Raji (cell line): ENCODE data around the gene ATOSB.

Source experiments
- POLR2A ChIP-seq: IDR thresholded peaks from 2 replicates; pipeline ENCODE4 v1.6.1; 2011; ENCODE audit warnings: low read depth, low read length, control low read depth; ENCODE audit not compliant: insufficient read depth

The ATOSB gene, protein sequence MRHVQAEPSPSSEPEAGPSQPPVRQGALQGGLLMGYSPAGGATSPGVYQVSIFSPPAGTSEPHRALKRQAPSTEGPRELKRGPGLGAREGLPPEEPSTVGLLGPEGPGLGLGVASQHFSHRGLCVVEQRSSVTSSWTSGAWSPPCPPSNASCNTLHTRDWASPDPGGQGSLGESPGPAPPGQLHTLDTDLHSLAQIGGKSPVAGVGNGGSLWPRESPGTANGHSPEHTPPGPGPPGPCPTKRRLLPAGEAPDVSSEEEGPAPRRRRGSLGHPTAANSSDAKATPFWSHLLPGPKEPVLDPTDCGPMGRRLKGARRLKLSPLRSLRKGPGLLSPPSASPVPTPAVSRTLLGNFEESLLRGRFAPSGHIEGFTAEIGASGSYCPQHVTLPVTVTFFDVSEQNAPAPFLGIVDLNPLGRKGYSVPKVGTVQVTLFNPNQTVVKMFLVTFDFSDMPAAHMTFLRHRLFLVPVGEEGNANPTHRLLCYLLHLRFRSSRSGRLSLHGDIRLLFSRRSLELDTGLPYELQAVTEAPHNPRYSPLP

GRCh38 chr9:35115680-35116538, at the start of gene ATOSB:
Gene ATOSB (minus strand): TSS chr9:35115862. CDS start chr9:35108274, 7,588 bp downstream.
- peak; percentile 58 for TF ChIP-seq POLR2A

GRCh38 chr9:35164711-35165110, 49.0 kb upstream of the ATOSB start:
- TF ChIP-seq POLR2A, result no peak

DNA sequence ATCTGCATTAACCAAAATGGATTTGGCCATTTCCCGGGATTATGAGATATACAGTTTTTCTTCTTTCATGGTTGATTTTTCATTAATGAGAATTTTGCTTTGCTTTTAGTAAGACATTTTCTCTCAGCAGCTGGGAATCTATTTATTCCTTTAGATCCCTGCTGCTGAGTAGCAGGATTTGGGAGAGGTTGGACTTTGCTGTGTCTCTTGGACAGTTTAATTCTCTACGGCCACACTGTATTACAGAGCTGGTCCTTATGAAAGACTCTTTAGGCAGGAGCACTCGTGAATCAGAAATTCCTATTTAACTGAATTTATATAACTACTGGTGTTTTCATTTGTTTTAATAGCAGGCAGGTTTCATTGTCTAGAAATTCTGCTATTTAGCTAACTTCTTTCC, 47.8 kb upstream of the ATOSB start:
- TF ChIP-seq POLR2A, result no peak

DNA sequence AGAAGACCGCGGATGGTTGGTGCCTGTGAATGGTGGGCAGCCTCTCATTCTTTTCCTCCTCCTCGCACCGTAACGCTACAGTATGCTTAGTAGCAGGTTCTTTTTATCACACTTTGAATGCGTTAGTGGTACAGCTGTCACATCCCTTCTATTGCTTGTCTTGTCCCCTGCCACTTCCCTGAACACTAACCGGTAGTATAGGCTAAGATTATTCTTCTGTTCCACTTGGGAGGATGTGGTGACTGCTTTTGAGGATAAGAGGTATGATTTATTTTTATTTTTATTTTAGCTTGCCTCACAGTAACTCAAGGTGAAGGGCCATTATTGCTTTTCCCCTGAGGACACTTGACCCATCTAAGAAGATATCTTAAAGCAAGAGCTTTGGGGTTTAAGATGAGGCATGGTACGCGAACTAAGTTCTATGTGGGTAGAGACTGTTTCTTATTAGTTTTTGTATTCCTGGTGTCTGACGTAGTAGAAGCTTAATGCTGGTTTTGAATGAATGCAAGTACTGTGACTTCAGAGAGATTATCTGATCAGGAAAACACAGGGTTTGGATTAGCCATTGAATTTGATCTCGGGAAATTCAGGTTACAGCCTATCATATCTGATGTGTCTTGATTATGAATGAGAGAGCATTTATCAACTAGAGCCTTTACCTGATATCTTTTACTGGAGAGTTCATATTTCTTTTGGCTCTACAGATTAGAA, 47.1 kb upstream of the ATOSB start:
- no peak for TF ChIP-seq POLR2A

DNA sequence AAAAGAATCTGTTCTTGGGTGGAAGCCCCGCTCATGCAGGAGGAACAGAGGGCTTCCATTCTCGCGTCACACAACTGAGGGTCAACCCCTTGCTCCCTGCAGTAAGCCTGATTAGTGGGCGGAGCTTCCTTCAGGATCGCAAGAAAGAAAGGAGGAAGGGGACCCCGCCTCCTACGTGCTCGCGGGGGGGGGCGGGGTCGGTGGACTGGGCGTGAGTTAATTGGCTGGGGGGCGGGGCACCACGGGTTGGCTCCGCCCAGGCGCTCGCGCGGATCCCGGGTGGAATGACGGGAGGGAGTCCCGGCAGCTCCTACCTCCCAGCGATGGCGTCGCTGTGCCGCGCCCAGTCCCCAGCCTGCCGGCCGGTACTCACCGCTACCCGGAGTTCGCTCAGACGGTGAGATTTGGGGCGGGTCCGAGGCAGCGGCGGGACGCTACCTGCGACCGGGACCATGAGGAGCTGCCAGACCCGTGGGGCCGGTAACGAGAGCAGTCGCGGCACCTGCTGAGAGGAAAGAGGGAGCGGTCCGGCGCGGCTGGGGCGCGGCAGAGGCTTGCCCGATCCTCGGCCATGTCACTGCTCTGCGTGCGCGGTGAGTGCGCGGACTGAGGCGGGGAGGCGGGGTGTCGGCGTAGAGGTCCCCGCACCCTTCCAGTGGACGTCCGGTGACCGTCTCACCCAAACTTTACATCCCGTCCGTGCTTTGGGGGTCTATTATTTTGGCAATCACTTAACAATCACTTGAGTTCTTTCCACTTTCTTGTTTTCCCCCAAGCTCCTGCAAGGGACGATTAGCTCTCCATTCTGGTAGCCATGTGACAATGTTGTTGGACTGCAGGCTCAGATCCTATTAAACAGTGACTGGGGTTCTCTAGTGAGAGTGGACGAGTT, 46.3 kb upstream of the ATOSB start, which contains the start of gene UNC13B:
TSS of gene UNC13B (plus strand) at position 297 of the 892 bp plus-strand sequence. CDS start at position 572, 275 bp downstream.
- no peak for TF ChIP-seq POLR2A

DNA sequence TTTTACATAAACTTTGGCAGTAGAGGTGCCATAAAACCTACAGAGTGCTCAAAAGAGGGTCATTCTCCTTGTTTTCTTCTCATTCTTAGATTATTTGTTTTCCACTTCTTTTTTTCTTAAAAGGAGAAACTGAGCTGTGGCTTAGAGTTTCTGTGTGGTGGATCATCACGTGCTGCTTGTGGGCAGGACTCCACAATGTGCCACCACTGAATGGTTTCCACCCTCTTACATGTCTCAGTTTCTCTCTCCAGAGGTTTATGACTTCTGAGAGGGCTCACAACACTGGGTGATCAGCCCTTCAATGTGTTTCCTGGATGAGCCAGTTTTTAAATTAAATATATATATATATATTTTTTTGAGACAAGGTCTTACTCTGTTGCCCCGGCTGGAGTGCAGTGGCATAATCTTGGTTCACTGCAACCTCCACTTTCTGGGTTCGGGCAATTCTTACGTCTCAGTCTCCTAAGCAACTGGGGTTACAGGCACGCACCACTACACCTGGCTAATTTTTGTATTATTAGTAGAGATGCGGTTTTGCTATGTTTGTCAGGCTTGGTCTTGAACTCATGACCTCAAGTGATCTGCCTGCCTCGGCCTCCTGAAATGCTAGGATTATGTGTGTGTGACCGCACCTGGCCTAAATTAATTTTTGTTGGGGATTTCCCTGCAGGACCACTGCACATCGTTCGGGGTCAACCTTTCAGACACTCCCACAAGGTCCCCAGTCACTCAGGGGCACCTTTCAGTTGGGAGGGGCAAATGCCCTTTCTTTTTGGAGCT, 43.0 kb upstream of the ATOSB start:
- TF ChIP-seq POLR2A, result no peak

- no peak for TF ChIP-seq POLR2A
Observed at GRCh38 chr9:35156781-35157180, 41.1 kb upstream of the ATOSB start.

DNA sequence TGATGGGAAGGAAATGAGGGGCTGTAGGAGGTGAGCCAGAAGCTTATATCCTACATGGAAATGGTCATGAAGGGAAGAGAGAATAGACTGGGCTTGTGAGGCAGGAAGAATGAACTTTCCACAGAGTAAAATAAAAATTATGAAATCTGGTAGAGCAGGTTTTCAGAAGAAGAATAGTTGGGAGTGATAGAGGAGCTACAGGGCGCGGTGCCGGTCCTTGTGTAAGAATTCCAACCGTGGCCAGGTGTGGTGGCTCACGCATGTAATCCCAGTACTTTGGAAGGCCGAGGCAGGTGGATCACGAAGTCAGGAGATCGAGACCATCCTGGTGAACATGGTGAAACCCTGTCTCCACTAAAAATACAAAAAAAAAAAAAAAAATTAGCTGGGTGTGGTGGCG, 37.3 kb upstream of the ATOSB start:
- TF ChIP-seq POLR2A, result no peak

- no peak for TF ChIP-seq POLR2A
Observed at GRCh38 chr9:35142037-35142436, 26.4 kb upstream of the ATOSB start.

DNA sequence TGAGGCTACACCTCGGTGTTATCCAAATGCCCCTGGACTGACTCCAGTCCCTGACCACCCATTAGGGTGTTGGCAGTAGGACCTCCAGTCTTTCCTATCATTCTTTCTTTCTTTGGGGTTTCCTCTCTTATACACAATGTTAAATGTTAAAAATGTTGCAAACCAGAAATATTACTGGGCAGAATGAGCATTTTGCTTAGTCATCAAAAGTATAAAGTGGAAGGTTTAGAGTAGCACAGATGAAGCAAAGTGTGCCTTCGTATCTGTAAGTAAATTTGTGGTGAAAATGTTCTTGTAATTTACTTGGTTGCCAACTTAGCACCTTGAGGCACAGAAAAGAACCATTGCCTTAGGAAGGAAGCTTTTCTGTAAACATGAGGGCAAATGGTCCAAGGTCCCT, 24.4 kb upstream of the ATOSB start:
- no peak for TF ChIP-seq POLR2A

GRCh38 chr9:35136866-35137265, 21.2 kb upstream of the ATOSB start:
- no peak for TF ChIP-seq POLR2A

GRCh38 chr9:35135988-35136387, 20.3 kb upstream of the ATOSB start:
- no peak for TF ChIP-seq POLR2A

DNA sequence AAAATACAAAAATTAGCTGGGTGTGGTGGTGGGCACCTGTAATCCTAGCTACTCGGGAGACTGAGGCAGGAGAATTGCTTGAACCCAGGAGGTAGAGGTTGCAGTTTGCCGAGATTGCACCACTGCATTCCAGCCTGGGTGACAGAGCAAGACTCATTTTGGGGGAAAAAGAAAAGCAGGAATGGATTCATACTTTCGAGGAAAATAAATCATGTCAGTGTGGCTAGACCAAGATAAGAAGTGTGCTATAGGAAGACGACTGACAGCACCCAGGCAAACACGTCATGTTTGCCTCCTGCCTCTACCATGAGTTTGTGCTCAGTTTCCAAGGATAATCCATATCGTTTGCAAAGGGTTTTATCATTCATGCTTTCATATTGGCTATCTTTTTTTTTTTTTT, 19.3 kb upstream of the ATOSB start:
- no peak for TF ChIP-seq POLR2A
